NCI-H446 treated with DMSO at 0.1 percent for 48 hours (cell line): ENCODE measurements around the gene OPCML.

Experiments used
- DNase-seq: peaks from one replicate; lab custom pipeline; 2025; lab: John Stamatoyannopoulos, UW

OPCML gene

DNA sequence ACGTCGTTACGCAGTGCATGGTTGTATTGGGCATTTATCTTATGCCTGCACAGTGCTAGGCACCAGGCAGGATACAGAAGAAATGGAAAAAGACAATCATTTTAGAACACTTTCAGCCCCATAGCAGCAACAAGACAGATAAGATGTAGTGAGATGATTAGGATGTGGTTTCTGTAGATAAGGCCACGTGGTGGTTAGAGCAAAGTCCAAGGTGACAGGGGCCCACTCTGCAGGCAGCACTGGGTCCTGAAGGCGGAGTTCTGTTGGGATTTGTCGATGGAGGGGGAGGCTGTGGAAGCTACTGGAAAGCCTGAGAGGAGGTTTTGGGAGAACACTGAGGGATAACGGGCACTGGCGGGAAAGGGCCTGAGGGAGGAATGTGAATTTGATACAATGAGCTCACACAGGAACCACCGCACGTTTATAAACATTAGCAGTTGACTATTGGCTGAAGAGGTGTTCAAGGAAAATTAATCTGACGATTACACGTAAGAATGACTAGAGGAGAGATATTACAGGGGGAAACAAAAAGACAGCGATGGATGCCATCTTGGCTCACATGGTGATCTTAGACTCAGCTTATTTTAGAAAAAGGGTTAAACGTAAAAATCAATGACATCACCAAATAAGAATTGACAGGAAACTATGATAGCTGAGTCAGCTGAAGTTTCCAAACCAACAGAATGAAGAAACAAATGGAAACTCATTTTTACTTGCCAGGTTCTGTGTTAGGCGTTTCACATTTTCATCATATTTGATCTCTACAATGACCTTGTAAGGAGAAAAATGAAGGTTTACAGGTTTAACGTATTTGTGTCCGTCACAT, 551.0 kb downstream of the OPCML start:
- DNase-seq, result no peak

DNA sequence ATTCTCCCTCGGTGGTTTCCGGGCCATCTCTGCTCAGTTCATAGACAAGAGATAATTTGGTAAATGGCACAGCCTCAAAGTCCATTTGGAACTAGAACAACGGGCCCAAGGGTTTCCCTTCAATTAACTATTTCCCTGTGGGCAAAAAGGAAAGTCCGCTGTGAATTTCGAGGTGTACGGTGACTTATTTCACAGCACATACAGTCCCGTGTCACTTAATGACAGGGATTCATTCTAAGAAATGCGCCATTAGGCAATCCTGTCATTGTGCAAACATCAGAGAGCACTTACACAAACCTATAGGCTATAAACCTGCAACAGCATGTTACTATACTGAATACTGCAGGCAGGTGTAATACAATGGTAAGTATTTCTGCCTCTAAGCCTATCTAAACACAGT, 551.6 kb downstream of the OPCML start:
- DNase-seq, result no peak

DNA sequence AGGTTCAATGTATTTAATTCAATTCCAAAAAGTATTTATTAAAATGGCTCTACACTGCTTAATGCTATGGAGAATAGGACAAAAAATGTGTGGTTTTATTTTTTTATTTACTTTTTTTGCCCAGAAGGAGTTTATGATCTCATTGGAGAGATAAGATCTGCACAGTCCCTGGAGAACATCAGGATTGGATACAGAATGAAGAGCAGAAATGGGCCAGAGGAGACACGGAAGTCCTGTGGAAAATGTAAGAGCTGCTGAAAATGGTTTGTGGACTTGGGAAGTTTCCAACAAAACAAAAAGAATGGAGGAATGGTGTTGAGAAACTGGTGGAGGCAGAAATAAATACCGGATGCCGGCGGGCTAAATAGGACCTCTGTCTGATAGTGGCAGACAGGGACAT, 554.6 kb downstream of the OPCML start:
- DNase-seq, result no peak

DNA sequence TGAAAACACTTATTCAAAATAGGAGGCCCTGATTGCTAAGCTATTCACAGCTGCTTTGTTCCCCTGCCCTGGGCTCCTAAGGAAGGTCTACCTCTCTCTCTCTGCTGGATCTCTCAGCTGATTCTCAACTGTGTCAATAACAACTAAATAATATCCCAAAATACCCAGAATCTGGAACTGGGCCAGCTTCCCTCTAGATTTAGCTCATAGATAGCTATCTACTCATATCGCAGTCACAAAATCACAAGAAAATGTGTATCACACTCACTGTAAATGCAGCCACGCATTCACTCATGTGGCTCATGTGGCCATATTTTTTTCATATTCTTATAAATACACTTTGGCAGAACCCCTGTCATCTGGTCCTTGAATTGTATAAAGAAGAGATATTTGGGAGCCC, 555.1 kb downstream of the OPCML start:
- no peak for DNase-seq

DNA sequence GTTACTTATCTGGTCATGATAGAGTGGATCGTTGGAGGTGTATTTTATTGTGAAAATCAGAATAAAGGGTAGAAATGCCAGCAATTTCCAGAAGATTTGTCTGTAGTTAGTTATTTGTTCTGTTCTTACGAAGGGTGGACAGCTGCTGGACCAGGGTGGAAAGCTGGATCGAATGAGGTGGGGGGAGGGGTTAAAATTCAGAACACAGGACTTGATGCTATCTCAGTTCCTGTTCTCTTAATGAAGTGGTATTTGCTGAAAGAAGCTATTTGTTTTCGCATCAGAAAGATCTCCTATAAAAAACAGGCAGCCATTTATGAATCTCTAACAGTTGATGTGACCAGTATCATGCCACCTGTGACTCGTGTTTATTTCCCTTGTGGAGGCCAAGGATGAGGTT, 556.2 kb downstream of the OPCML start:
- no peak for DNase-seq

GRCh38 chr11:132973686-132974085, 558.6 kb downstream of the OPCML start:
- no peak for DNase-seq

- DNase-seq, result no peak
Observed at GRCh38 chr11:132972565-132972964, 559.7 kb downstream of the OPCML start.

DNA sequence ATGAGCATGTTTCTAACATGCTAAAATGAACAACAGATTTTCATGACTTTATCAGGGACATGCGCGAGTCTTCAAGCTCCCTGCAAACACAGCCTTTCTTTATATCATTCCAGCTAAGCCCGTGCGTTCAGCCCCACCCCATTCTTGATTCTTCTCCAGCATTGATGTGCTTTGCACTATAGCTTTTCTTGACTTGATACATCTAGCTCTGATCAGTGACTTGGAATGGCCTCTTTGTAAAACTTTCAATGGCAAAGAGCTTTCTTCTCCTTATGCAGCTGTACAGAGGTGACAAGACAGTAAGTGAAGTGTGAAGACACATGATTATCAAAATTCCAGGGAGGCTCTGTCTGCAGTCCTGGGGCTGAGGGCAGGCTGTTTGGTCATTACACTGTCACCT, 561.0 kb downstream of the OPCML start:
- DNase-seq, result no peak

GRCh38 chr11:132969892-132970291, 562.4 kb downstream of the OPCML start:
- DNase-seq, result no peak

GRCh38 chr11:132962041-132962440, 570.3 kb downstream of the OPCML start:
- no peak for DNase-seq

DNA sequence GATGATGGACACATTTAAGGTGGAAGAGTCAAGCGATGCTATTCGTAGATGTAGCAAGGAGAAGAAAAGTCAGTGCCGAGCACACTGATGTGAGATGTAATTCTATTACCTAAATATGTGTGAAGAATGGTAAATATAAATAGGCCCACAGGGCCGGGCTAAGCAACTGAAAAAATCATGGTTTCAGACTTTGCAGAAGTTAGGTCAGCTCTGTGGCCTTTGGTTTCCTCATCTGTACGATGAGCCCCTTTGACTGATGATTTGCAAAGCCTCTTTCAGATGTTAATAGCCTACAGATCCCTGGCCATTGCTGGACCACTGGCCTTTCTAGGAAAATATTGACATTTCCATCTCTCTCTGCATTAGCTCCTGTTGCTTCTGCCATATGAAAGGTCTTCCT, 570.8 kb downstream of the OPCML start:
- DNase-seq, result no peak

GRCh38 chr11:132960273-132961078, 571.8 kb downstream of the OPCML start:
- no peak for DNase-seq

- DNase-seq, result no peak
Observed at GRCh38 chr11:132959693-132960092, 572.6 kb downstream of the OPCML start.

- no peak for DNase-seq
Observed at GRCh38 chr11:132957881-132958280, 574.4 kb downstream of the OPCML start.

GRCh38 chr11:132948252-132948651, 584.0 kb downstream of the OPCML start:
- no peak for DNase-seq

GRCh38 chr11:132944569-132944944, 587.7 kb downstream of the OPCML start:
- no peak for DNase-seq

- DNase-seq, result no peak
Observed at GRCh38 chr11:132943706-132944568, 588.4 kb downstream of the OPCML start.

DNA sequence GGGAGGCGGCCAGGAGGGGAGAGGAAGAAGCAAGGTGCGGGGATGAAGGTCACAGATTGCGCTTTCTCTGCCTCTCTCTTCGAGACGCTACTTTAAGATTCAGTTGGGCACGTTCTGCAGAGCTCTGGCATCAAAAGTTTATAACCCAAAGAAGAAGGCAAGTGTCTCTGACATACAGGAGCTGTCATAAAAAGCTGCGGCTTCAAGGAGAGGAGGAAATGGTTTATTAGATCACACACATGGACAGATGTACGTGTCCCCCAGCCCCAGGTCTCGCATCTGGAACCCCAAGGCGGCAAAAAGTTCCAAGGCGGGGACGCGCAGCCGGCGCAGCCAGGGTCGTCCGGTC, 589.0 kb downstream of the OPCML start:
- no peak for DNase-seq

GRCh38 chr11:132942611-132943356, 589.5 kb downstream of the OPCML start:
- DNase-seq, result no peak

GRCh38 chr11:132941761-132942160, 590.5 kb downstream of the OPCML start:
- DNase-seq, result no peak

DNA sequence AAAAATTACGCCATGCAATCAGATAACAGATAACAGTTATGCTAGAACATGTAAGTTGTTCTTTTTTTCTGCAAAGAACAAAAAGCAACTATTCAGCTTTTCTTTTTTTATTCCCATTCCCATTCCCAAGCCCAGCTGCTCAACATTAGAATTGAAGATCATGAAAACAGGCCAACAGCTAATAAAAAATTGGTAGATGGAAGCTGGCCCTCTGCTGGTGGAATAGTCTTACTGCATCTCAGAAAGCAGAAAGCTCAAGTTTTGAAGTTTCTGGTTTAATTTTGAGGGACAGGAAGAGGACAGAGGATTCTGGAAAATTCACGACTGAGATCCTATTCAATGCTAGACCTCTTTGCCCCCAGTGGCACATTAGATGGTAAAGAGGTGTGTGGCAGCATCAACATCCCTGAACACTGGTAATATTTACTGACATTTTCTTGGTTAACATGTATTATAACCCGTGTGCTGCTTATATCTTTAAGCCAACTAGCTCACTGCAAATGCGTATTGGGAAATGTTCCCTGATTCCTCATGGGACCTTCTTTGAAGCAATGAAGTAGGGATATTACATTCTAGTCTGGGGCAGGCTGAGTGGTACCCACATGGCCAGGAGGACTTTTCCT, 591.2 kb downstream of the OPCML start:
- no peak for DNase-seq
